Skeletal muscle satellite cell (primary cell): ENCODE data around the gene COL26A1.

ENCODE experiments used
- H3K27me3 ChIP-seq: 2 replicates; pipeline ENCODE4 v1.7.0; 2013; ENCODE audit warnings: low read length; ENCODE audit not compliant: control insufficient read depth, insufficient read depth
- H3K36me3 ChIP-seq: 2 replicates; pipeline ENCODE4 v1.7.0; 2013; ENCODE audit warnings: mild to moderate bottlenecking, control low read depth, low read length; ENCODE audit not compliant: insufficient read depth
- H3K4me1 ChIP-seq: 2 replicates; pipeline ENCODE4 v1.7.0; 2013; ENCODE audit warnings: low read length; ENCODE audit not compliant: control insufficient read depth, insufficient read depth
- H3K4me2 ChIP-seq: 2 replicates; pipeline ENCODE4 v1.7.0; 2013; ENCODE audit warnings: mild to moderate bottlenecking, low read length
- H3K4me3 ChIP-seq: 2 replicates; pipeline ENCODE4 v1.7.0; 2013; ENCODE audit warnings: low read length
- H3K9ac ChIP-seq: 2 replicates; pipeline ENCODE4 v1.7.0; 2013; ENCODE audit warnings: mild to moderate bottlenecking, low read depth, low read length, moderate library complexity
- H3K9me3 ChIP-seq: replicated peaks from 2 replicates; pipeline ENCODE4 v1.7.0; 2013; ENCODE audit warnings: mild to moderate bottlenecking, control low read depth, low read length

COL26A1 gene

DNA sequence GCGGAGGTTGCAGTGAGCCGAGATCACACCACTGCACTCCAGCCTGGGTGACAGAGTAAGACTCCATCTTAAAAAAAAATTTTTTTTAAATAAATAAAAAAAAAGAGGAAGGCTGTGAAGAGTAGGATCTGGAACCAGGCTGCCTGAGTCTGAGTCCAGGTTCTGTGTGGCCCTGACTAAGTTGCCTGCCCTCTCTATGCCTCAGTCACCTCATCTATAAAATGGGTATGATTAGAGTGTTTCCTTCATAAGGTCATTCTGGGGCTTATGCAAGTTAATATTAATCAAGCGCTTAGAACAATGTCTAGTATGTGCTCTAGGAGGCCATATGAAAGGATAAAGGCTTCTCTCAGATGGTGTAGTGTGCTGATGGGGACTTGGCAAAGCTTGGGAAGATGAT, 12.3 kb downstream of the COL26A1 start:
- H3K4me1 ChIP-seq: peaks cover 4% of the 10 kb centered on the region
- no peaks in the 10 kb centered on the region for H3K9me3 ChIP-seq
- no peaks in the 10 kb centered on the region for H3K36me3 ChIP-seq
- no peak overlapping the region for H3K4me3 ChIP-seq
- peaks cover 57% of the 10 kb centered on the region for H3K27me3 ChIP-seq
- no peak overlapping the region for H3K9ac ChIP-seq
- no peak overlapping the region for H3K4me2 ChIP-seq

DNA sequence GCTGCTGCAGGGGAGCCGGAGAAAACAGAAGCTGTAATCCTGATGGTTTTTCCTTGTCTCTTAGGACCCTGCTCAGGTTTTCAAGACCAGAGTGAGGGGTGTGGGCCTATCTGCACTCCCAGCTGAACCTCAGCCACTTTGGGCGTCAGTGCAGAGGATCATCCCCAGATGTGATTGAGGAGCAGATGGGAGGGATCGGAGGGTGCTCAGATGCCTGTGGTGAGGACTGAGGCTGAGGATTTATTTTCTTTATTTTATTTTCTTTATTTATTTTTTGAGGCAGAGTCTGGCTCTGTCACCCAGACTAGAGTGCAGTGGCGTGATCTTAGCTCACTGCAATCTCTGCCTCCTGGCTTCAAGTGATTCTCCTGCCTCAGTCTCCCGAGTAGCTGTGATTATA, 13.9 kb downstream of the COL26A1 start:
- Histone ChIP-seq H3K4me3 (no peak overlapping the region), H3K36me3 (no peaks in the 10 kb centered on the region), H3K4me1 (peaks cover 4% of the 10 kb centered on the region), H3K9ac (no peak overlapping the region), H3K27me3 (peaks cover 61% of the 10 kb centered on the region), H3K4me2 (no peak overlapping the region), H3K9me3 (no peaks in the 10 kb centered on the region)

DNA sequence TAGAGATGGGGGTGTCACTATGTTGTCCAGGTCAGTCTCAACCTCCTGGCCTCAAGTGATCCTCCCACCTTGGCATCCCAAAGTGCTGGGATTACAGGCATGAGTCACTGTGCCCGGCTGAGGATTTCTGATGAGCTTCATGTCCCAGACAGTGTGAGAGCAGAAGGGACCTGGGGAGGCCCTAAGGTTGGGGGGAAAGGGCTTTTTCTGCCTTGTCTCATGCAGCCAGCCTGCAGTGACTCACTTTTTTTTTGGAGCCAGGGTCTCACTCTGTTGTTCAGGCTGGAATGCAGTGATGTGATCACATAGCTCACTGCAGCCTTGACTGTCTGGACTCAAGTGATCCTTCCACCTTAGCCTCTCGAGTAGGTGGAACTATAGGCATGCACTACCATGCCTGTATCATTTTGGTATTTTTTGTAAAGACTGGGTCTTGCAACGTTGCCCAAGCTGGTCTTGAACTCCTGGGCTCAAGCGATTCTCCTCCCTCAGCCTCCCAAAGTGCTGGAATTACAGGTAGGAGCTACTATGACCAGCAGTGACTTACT, 14.6 kb downstream of the COL26A1 start:
- H3K9me3 ChIP-seq: no peaks in the 10 kb centered on the region
- H3K9ac ChIP-seq: no peak overlapping the region
- H3K4me1 ChIP-seq: peaks cover 4% of the 10 kb centered on the region
- no peaks in the 10 kb centered on the region for H3K36me3 ChIP-seq
- no peak overlapping the region for H3K4me2 ChIP-seq
- H3K27me3 ChIP-seq: peaks cover 62% of the 10 kb centered on the region
- no peak overlapping the region for H3K4me3 ChIP-seq

DNA sequence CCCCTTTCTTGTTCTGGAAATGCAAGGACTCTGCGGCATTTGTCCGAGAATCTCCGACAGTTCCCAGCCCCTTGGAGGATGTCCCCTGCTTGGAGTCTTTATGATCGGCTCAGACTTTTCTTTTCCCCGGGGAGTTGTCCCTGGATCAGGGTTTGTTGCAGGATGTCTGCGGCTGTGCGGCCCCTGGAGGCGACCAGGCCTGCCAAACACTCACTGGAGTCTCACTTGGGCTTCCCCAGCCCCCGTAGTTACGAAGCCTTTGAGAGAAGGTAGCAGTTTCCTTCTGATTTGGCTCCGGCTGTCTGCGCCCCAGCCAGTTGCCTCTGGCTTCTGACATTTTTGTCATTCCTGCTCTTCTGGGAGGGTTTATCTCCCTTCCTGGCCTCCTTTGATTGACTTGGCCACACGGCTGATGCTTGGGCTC, 16.1 kb downstream of the COL26A1 start:
- Histone ChIP-seq H3K4me1 (peaks cover 4% of the 10 kb centered on the region), H3K36me3 (no peaks in the 10 kb centered on the region), H3K4me3 (no peak overlapping the region), H3K9me3 (no peaks in the 10 kb centered on the region), H3K4me2 (peak overlapping the region; percentile 17), H3K27me3 (peaks cover 48% of the 10 kb centered on the region), H3K9ac (no peak overlapping the region)

DNA sequence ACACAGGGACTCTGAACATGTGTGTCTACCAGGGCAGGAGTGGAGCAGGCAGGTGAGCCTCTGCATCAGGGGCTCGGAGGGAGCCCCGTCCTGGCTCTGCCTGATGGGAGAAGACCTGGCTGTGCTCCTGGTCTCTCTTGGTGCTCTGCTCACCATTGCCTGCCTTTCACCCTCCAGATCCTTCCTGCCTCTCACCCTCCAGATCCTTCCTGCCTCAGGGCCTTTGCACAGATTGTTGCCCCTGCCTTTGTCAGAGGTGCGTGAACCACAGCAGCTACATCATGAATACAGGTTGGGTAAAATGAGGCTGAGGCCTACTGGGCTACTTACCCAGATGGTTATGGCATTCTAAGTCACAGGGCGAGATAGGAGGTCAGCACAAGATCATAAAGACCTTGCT, 16.6 kb downstream of the COL26A1 start:
- Histone ChIP-seq H3K9me3 (no peaks in the 10 kb centered on the region), H3K4me3 (no peak overlapping the region), H3K27me3 (peaks cover 43% of the 10 kb centered on the region), H3K9ac (no peak overlapping the region), H3K4me2 (no peak overlapping the region), H3K4me1 (peaks cover 4% of the 10 kb centered on the region), H3K36me3 (no peaks in the 10 kb centered on the region)

DNA sequence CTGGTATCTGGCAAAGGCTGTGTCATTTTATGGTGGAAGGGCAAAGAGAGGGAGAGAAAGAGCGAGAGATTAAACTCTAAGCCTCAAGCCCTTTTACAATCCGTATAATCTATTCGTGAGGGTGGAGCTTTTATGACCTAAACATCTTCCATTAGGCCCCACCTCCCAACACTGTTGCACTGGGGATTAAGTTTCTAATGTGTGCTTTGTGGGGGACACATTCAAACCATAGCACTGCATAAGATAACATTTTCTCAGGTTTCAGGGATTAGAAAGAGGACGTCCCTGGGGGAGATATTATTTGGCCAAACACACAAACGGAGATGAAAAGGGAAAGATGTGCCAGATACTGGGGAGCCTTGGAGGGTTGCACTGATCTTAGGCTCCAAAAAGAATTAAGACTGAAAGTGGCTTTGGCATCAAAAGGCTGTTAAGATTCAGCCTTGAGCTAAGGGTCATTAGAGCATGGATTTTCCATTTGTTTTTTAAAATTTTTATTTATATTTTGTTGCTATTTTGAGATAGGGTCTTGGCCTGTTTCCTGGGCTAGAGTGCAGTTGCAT, 19.0 kb downstream of the COL26A1 start:
- no peaks in the 10 kb centered on the region for H3K36me3 ChIP-seq
- no peaks in the 10 kb centered on the region for H3K9me3 ChIP-seq
- no peak overlapping the region for H3K9ac ChIP-seq
- H3K4me2 ChIP-seq: no peak overlapping the region
- H3K4me1 ChIP-seq: peaks cover 6% of the 10 kb centered on the region
- H3K4me3 ChIP-seq: no peak overlapping the region
- H3K27me3 ChIP-seq: peaks cover 41% of the 10 kb centered on the region

DNA sequence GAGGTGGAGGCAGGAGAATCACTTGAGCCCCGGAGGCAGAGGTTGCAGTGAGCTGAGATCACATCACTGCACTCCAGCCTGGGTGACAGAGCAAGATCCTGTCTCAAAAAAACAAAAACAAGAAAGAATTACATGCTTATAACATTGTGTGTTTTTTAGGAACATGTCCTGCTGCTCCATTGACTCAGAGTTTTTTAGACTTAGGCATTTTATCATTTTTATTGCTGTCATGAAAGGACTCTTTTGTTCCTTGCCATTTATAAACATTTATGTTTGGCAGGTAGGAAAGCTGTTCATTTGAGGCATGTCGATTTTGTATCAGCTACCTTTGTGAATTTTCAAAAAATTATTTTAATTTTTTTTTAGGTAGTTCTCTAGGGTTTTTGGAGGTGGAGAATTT, 20.3 kb downstream of the COL26A1 start:
- Histone ChIP-seq H3K9me3 (no peaks in the 10 kb centered on the region), H3K36me3 (no peaks in the 10 kb centered on the region), H3K9ac (no peak overlapping the region), H3K4me1 (peaks cover 11% of the 10 kb centered on the region), H3K27me3 (peaks cover 46% of the 10 kb centered on the region), H3K4me3 (no peak overlapping the region), H3K4me2 (no peak overlapping the region)

DNA sequence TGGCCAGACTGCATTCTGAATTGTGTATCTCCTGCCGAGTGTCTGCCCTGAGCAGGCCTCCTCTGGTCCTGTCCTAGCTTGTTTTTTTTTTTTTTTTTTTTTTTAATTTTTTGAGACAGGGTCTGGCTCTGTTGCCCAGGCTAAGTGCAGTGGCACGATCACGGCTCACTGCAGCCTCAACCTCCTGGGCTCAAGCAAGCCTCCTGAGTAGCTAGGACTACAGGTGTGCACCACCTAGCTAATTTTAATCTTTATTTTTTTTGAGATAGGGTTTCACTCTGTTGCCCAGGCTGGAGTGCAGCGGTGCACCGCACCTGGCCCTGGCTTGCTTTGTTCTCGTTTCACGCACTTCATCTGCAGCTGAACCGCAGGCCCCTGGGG, 23.5 kb downstream of the COL26A1 start:
- Histone ChIP-seq H3K4me1 (peaks cover 7% of the 10 kb centered on the region), H3K36me3 (no peaks in the 10 kb centered on the region), H3K27me3 (peaks cover 20% of the 10 kb centered on the region), H3K4me3 (no peak overlapping the region), H3K4me2 (no peak overlapping the region), H3K9me3 (no peaks in the 10 kb centered on the region), H3K9ac (no peak overlapping the region)

DNA sequence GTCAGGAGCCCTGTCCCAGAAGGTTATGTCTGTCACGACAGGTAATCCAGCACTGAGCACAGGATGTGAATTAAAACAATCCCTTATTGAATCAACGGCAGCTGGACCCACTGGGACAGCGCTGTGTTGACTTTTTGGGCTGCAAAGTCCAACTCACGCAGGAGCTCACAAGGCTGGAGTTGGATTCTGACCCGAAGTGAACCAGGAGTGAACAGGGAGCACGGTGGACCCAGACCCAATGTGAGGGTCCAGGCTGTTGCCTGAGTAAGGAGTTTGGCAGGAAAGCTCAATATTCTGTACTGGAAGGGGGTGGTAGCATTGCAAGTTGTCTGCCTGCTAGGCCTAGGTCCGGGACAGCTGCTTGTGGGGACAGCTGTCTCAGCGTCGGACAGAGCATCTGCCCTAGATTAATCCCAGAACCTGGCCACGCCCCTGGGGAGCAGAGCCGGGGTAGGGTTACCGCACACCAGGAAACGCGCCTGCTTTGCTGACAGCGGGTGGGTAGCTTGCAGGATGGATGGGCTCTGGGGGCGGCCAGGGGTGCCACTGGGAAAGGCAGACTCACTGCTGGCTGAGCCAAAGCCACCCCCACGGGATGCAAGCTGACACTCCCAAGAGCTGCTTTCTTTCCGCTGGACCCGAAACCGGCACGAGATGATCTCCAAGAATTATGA, 24.0 kb downstream of the COL26A1 start:
- H3K36me3 ChIP-seq: no peaks in the 10 kb centered on the region
- H3K4me3 ChIP-seq: peak overlapping the region; percentile 52
- H3K9ac ChIP-seq: no peak overlapping the region
- peak overlapping the region; percentile 75 for H3K4me2 ChIP-seq
- H3K27me3 ChIP-seq: peaks cover 15% of the 10 kb centered on the region
- H3K4me1 ChIP-seq: peaks cover 7% of the 10 kb centered on the region
- no peaks in the 10 kb centered on the region for H3K9me3 ChIP-seq

DNA sequence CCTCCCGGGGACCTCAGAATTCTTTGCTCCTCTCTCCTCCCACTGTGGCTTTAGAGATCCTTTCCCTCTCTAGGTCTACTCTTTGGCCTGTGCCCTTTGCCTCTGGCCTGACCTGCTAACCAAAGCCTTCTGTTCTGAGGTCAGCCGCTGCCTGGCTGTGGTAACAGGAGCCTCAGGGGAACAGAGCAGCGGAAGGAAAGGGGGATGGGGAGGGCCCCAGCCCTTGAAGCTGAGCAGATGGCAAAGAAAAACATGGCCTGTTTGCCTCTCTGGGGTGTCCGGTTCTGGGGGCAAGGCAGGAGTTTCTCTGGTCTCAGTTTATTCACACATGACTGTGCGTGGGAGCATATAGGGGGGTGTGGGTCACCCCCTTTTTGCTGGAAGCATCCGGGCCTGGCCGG, 28.2 kb downstream of the COL26A1 start:
- no peak overlapping the region for H3K4me3 ChIP-seq
- no peaks in the 10 kb centered on the region for H3K9me3 ChIP-seq
- no peak overlapping the region for H3K9ac ChIP-seq
- H3K36me3 ChIP-seq: no peaks in the 10 kb centered on the region
- peaks cover 7% of the 10 kb centered on the region for H3K4me1 ChIP-seq
- H3K4me2 ChIP-seq: no peak overlapping the region
- peaks cover 19% of the 10 kb centered on the region for H3K27me3 ChIP-seq

DNA sequence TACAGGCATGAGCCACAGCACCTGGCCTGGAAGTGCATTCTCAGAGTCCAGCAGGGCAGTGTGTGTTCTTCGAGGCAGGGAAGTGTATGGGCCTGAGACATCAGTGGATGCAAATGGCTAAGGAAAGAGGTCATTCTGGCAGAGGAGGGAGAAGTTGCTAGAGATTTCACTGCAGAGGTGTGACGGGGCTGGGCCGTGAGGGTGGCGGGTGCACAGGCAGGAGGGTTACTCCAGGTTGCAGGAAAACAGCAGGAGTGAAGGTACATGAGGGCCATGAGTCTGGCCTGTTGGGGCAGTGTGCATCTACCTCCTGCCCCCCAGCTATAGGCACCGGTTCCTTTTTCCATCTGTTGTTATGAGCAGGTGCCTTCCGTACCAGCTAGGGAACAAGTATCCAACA, 29.3 kb downstream of the COL26A1 start:
- H3K9ac ChIP-seq: no peak overlapping the region
- H3K4me1 ChIP-seq: peaks cover 2% of the 10 kb centered on the region
- no peak overlapping the region for H3K4me3 ChIP-seq
- H3K9me3 ChIP-seq: no peaks in the 10 kb centered on the region
- no peak overlapping the region for H3K4me2 ChIP-seq
- H3K27me3 ChIP-seq: peaks cover 17% of the 10 kb centered on the region
- no peaks in the 10 kb centered on the region for H3K36me3 ChIP-seq

DNA sequence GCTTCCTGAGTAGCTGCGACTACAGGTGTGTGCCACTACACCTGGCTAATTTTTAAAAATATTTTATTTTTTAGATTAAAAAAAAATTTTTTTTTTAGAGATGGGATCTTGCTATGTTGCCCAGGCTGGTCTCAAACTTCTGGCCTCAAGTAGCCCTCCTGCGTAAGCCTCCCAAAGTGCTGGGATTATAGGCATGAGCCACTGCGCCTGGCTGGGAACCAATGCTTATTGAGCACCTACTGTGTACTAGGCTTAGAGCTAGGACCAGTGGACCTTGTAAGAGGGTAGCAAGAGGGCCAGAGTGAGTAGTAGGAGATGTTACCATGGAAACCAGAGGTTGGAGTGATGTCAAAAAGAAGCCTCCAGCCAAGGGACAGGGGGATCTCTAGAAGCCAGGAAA, 31.2 kb downstream of the COL26A1 start:
- Histone ChIP-seq H3K4me3 (no peak overlapping the region), H3K27me3 (peaks cover 18% of the 10 kb centered on the region), H3K9me3 (no peaks in the 10 kb centered on the region), H3K4me1 (no peaks in the 10 kb centered on the region), H3K9ac (no peak overlapping the region), H3K36me3 (no peaks in the 10 kb centered on the region), H3K4me2 (no peak overlapping the region)
